Psoas muscle (tissue), 8 donors: ENCODE data around the gene DCUN1D4. TPM values are rescaled to one million over a fixed set of nuclear protein-coding genes. Genes with fewer than 3 reads are reported as not detected.

Source experiments
- ATAC-seq, 4 donors: fragments of 200-7000 bp; cut with Tn5 transposase; one replicate each; pipeline ENCODE4 v1.9.1; 2020; ENCODE audit warnings: moderate library complexity in 3 of 4, mild to moderate bottlenecking in 2 of 4
- DNase-seq, 2 donors: peaks; one replicate each; pipeline ENCODE4 v3.0.0-alpha.2; 2020
- H3K27ac ChIP-seq: fragments of 200-600 bp; one replicate; pipeline ENCODE4 v1.8.0; 2022
- H3K27me3 ChIP-seq, 3 donors: fragments of 200-600 bp in 1 of 3; one replicate each; pipeline versions ENCODE4 v1.6.1 to v1.8.0; 2013 to 2022; ENCODE audit warnings: low read length in 2 of 3, mild to moderate bottlenecking in 2 of 3, moderate library complexity in 1 of 3; ENCODE audit not compliant: insufficient read depth in 3 of 3
- H3K36me3 ChIP-seq, 2 donors: fragments of 200-600 bp in 1 of 2; one replicate each; pipeline versions ENCODE4 v1.6.1 to v1.8.0; 2013 to 2022; ENCODE audit warnings: low read depth in 1 of 2, mild to moderate bottlenecking in 1 of 2, moderate library complexity in 1 of 2; ENCODE audit not compliant: insufficient read depth in 1 of 2
- H3K4me1 ChIP-seq: fragments of 200-600 bp; one replicate; pipeline ENCODE4 v1.8.0; 2022
- H3K4me3 ChIP-seq: fragments of 200-600 bp; one replicate; pipeline ENCODE4 v1.8.0; 2022; ENCODE audit warnings: mild to moderate bottlenecking
- H3K9me3 ChIP-seq: fragments of 200-600 bp; one replicate; pipeline ENCODE4 v1.8.0; 2022
- CTCF ChIP-seq: fragments of 200-600 bp; IDR thresholded peaks from one replicate; pipeline ENCODE4 v1.8.0; 2022; ENCODE audit warnings: antibody characterized with exemption
- WGBS, 3 donors: extraction: QIAGEN DNeasy Blood & Tissue Kit; methylation state at CpG; one replicate each; pipeline versions ENCODE4 v1.1.6 to v1.1.7; 2013; 5-methylcytosine and 5-hydroxymethylcytosine counted together
- intact Hi-C, 2 donors: fragments of 100-400 bp; cut with DNase I; formaldehyde crosslinking; loops; one replicate each; pipeline versions ENCODE4 v1.11.0 to v1.14.2; 2022
- polyA plus RNA-seq, 3 donors: library from polyadenylated mRNA; stranded (reverse); fragments of 200-250 nt; gene quantifications; one replicate each; pipeline ENCODE4 v1.2.3, GENCODE V29; 2013
- total RNA-seq, 4 donors: library from RNA; stranded (reverse); fragmentation: NEBNext Ultra II Directional in 2 of 4; extraction: Animal tissue kit (Norgen Biotek cat#: 25700) in 2 of 4; gene quantifications; one replicate each; pipeline versions ENCODE4 v1.2.1 to v1.2.4, GENCODE V29; 2021 to 2023
- donor health status: healthy with polysubstance abuse.
- donor health status: DM: no; HTN: no; CAD: no; lungs with moderate emphysema.
- donor health status: Bipolar disorder and iron deficiency.
- donor health status: healthy.
- donor health status: DM: yes; HTN: yes; CAD: no.
- donor health status: DM: no; HTN: no; CAD: no.
- donor health status: DM: no; HTN: no; CAD: no.
- donor health status: DM: yes; HTN: yes; CAD: no.

DCUN1D4 gene
- total and polyA plus RNA-seq, 7 donors: 13.5 to 43.1 (median 26.0) TPM

DNA sequence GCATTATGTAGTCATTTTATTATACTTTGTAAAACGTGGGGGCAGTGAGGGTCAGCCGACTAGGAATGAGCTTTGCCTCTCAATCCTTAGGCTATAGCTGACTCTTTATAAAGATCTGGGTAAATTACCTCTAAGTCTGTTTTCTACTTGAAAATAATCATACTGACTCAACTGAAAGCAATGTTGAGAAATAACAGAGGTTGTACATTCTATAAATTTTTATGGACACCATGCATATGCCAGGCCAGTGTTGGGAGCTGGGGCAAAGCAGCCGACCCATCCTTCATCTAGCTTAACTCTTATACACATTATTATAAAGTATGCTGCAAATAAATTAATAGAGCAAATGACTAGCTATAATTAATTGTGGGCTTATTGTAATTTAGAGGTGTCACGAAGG, 2.2 kb upstream of the DCUN1D4 start:
- intact Hi-C loops: loop anchor here (5.0 to 10.0 kb wide), 4 partner anchors 54 to 197 kb away; partner anchors contain the start of genes LRRC66 (in 1 of the 2) and SGCB (in 1 of the 2)
- no peak overlapping the region for H3K4me3 ChIP-seq
- no peak for TF ChIP-seq CTCF
- H3K27me3 ChIP-seq: no peaks in the 10 kb centered on the region
- no peaks in the 10 kb centered on the region for H3K36me3 ChIP-seq
- 88 to 91% (median 91%) methylated on average over 4 of the region's 4 CpGs for WGBS, 3 donors
- no peak for DNase-seq
- H3K4me1 ChIP-seq: peaks cover 12% of the 10 kb centered on the region
- no peak for ATAC-seq
- no peak overlapping the region for H3K27ac ChIP-seq
- no peaks in the 10 kb centered on the region for H3K9me3 ChIP-seq

GRCh38 chr4:51842167-51842553, 793 bp upstream of the DCUN1D4 start:
- Histone ChIP-seq H3K27ac (peak overlapping the region; percentile 95), H3K27me3 (no peaks in the 10 kb centered on the region), H3K4me1 (peaks cover 18% of the 10 kb centered on the region), H3K4me3 (peak overlapping the region; percentile 96), H3K36me3 (no peaks in the 10 kb centered on the region), H3K9me3 (no peaks in the 10 kb centered on the region)
- ATAC-seq (no peak), DNase-seq (no peak)
- 1% methylated on average over 20 of the region's 20 CpGs for whole genome bisulfite sequencing, 3 donors
- TF ChIP-seq CTCF: no peak
- intact Hi-C loops: loop anchor here (5.0 to 10.0 kb wide), 4 partner anchors 53 to 195 kb away; partner anchors contain the start of genes LRRC66 (in 1 of the 2) and SGCB (in 1 of the 2)

- Histone ChIP-seq H3K4me3 (peak overlapping the region; percentile 96), H3K27me3 (no peaks in the 10 kb centered on the region), H3K27ac (peak overlapping the region; percentile 95), H3K36me3 (no peaks in the 10 kb centered on the region), H3K9me3 (no peaks in the 10 kb centered on the region), H3K4me1 (peaks cover 18% of the 10 kb centered on the region)
- no peak for TF ChIP-seq CTCF
- intact Hi-C loops: loop anchor here (5.0 to 10.0 kb wide), 4 partner anchors 51 to 194 kb away; partner anchors contain the start of genes LRRC66 (in 1 of the 2) and SGCB (in 1 of the 2)
- ATAC-seq: peak; percentile 52 to 62 (median 58)
- DNase-seq: peak; percentile 80 to 86
- 1% methylated on average over 27 to 61 of the region's 64 CpGs for WGBS, 3 donors
Measured at GRCh38 chr4:51843309-51844152, 578 bp downstream of the DCUN1D4 start.

DNA sequence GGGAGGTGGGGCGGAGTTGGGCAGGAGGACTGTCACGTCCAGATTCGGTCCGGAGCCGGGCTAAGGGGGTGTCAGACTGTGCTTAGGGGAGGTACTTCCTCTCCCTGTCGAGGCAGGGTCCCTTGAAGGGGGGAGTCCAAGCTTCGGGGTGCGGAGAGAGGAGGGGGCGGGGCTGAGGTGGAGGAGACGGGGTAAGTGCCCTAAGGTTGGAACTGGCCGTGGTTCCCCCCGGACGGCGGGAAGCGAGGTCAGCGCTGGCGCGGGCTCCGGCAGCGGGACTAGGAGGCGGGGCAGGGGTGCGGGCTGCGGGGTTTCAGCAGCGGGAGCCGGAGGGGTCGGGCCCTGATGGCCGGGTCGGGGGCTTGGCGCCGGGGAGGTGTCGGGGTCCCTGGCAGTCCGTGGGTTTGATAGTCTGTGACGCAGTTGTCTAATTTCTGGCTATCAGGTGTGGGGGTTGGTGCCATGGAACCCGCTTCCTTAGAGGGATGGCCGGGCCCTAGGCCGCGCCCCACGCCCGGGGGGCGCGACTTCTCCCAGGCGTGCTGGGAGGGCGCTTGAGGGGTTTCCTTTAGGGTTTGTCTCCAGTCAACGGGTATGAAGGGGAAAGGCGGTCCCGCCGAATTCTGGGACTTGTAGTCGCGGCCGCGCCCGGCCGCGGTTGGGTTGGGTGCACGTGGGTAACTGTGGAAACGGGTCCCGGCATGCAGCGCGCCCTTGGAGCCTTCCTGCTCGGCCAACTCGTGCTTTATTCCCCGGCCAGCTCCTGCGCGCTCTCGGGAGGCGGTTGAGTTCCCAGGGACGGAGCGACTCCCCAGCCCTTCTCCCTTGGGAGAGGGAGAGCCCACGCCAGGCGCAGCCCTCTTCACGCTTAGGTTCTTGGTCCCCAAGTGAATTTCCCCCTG, 1.5 kb downstream of the DCUN1D4 start:
- intact Hi-C loops: loop anchor here (5.0 to 10.0 kb wide), 4 partner anchors 50 to 193 kb away; partner anchors contain the start of genes LRRC66 (in 1 of the 2) and SGCB (in 1 of the 2)
- Histone ChIP-seq H3K36me3 (no peaks in the 10 kb centered on the region), H3K27ac (peak overlapping the region; percentile 95), H3K4me1 (peaks cover 18% of the 10 kb centered on the region), H3K9me3 (no peaks in the 10 kb centered on the region), H3K27me3 (no peaks in the 10 kb centered on the region), H3K4me3 (peak overlapping the region; percentile 96)
- no peak for TF ChIP-seq CTCF
- DNase-seq (peak; percentile 93 to 96), ATAC-seq (peak; percentile 68 to 80 (median 75))
- WGBS, 3 donors: 0 to 1% (median 1%) methylated on average over 57 to 71 of the region's 71 CpGs
